HuH-7 (cell line): ENCODE measurements around the gene C1orf87.
A peak's percentile ranks its signal among the peaks of the same experiment; 100 is the strongest.

Source experiments
- DNase-seq: peaks from one replicate; pipeline ENCODE4 v3.0.0; 2011; ENCODE audit warnings: low spot score

Gene C1orf87

GRCh38 chr1:60059468-60059867 is 14.1 kb downstream of the C1orf87 start:
- no peak for DNase-seq

- DNase-seq: no peak
These were observed 18.2 kb downstream of the C1orf87 start for GRCh38 chr1:60055336-60055735.

DNA sequence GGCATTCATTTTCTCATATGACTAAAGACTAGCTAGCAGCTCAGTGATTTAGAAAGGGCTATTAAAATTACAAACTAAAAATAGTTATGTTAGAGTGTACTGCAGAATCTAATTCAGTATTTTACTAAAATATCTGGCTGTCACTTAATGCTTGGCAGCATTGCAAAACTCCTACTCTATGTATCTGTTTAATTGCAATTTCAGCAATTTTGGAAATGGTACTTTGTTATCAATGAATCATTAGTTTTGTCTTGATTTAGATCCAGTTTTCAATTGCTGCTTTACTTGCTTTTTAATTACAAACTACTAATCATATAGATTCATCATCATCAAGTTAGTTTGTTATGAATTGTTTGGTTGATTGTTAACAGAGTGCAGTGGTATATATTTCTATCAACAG is 19.2 kb downstream of the C1orf87 start:
- no peak for DNase-seq

DNA sequence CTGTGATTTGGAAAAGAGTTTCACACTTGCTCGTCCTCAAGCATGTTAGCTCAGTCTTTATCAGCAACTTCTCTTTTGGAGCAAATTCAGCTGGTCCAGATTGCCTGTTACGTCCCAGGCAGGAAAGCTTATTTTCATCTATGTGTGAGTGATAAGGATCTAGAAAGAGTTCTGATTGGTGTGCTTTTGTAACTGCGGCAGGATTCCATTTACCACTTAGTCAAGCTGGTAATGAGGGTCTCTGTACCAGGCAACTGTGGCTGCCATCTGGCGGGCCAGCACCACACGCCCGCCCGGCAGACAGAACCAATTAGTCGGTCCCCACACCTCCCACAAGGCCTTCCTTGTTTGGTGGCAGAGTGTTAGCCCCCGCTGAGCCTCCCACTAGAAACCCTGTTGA is 21.0 kb downstream of the C1orf87 start:
- no peak for DNase-seq

- DNase-seq: no peak
These were observed 22.4 kb downstream of the C1orf87 start for GRCh38 chr1:60051191-60051590.

GRCh38 chr1:60049188-60049587 is 24.4 kb downstream of the C1orf87 start:
- no peak for DNase-seq

GRCh38 chr1:60044881-60045280 is 28.7 kb downstream of the C1orf87 start:
- DNase-seq: no peak

GRCh38 chr1:60041783-60042182 is 31.8 kb downstream of the C1orf87 start:
- no peak for DNase-seq

- no peak for DNase-seq
These were observed 35.9 kb downstream of the C1orf87 start for GRCh38 chr1:60037669-60038068.

- DNase-seq: no peak
These were observed 36.6 kb downstream of the C1orf87 start for GRCh38 chr1:60036856-60037460.

GRCh38 chr1:60035921-60036320 is 37.6 kb downstream of the C1orf87 start:
- DNase-seq: peak; percentile 13

DNA sequence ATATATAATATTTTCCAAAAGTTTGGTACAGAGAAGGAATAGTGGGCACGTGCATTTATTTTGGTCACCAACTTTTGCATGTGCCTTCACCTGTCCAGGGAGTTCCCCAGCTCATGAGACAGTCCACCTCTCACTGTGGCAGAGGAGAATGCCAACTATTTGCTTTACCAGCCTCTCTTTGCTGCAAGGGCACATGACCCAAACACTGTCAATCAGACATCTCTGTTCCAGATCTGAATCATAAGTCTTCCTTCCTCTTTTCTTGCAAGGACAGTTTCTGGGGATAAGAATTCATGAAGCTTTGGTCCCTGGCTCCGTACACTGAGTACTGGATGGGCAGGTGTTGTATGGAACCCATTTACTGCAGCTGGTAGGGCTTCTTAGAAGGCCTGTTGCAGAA is 38.6 kb downstream of the C1orf87 start:
- no peak for DNase-seq

DNA sequence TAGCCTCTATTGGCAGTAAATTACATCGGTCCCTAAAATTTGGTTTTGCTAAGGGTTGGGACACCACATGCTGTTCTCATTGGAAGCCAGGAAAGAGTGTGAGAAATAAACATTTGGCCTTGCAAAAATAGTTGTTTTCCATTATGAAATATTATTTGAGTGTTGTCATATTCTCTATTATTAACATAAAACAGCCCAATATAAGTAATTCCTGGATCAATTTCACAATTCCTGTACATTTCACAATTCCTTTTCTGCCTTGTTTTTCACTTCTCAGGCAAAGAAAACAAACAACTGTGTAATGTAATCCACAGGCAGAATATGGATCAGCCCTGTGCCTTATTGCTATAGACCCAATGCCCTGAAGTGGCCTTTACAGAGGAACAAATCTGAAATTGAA is 40.5 kb downstream of the C1orf87 start:
- no peak for DNase-seq

- DNase-seq: no peak
These were observed 42.4 kb downstream of the C1orf87 start for GRCh38 chr1:60031146-60031545.

GRCh38 chr1:60025552-60025951 is 48.0 kb downstream of the C1orf87 start:
- DNase-seq: no peak

- no peak for DNase-seq
These were observed 55.9 kb downstream of the C1orf87 start for GRCh38 chr1:60017508-60018205.

- DNase-seq: no peak
These were observed 62.9 kb downstream of the C1orf87 start for GRCh38 chr1:60010690-60011089.

GRCh38 chr1:60008500-60008899 is 65.1 kb downstream of the C1orf87 start:
- DNase-seq: no peak

GRCh38 chr1:60000625-60001024 is 72.9 kb downstream of the C1orf87 start:
- DNase-seq: no peak

DNA sequence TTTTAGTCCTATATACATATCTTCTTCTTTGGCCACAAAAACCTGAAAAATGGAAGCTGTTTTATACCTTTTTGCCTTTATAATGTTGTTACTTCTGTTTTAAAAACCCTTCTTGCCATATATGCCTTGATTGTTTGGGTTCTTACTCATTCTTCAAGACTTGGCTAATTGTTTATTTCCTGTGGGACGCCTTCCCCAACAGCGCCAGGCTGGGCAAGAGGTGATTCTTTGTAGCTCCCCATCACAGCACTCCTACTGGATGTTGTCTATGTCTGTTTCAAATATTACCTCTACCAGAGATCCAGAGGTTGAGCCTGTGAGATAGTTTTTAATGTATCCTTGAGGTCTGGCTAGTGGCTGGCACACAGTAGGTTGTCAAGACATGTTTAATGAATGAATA is 73.8 kb downstream of the C1orf87 start:
- DNase-seq: no peak

DNA sequence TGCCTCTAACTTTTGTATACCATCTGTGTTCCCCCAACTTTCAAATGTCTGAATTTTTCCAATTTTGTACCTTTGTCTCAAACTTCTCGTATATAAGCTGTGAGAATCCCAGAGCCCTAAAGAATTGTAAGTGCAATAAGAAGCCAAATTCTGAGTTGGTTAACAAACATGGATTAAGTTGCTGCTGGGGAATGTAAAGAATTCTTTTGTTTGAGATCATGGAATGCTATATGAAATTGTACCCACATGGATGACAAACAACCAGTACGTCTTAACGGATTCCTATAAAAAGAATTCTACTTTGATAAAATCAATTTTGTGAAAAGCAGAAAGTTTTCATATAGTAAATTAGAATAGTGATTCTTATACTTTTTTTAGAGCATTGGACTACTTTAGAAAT is 74.6 kb downstream of the C1orf87 start:
- no peak for DNase-seq

GRCh38 chr1:59997479-59998115 is 76.0 kb downstream of the C1orf87 start:
- DNase-seq: no peak
